Fibroblast of lung (primary cell): Measurements from ENCODE around the gene QPCTL. TPM values are rescaled to one million over a fixed set of nuclear protein-coding genes. Genes with fewer than 3 reads are reported as not detected.

Experiments
- DNase-seq, 2 donors: peaks; one replicate each; pipeline versions ENCODE4 v3.0.0 to v3.0.0-alpha.2; 2010; ENCODE audit warnings: low read depth in 2 of 2
- H2AFZ ChIP-seq: 2 replicates; pipeline ENCODE4 v1.5.1; 2012; ENCODE audit warnings: low read length, control low read depth, inconsistent platforms
- H3K27ac ChIP-seq: 2 replicates; pipeline ENCODE4 v1.5.1; 2011; ENCODE audit warnings: low read length, control low read depth; ENCODE audit not compliant: insufficient read depth
- H3K27me3 ChIP-seq: 2 replicates; pipeline ENCODE4 v1.5.1; 2011; ENCODE audit warnings: mild to moderate bottlenecking, low read length; ENCODE audit not compliant: control insufficient read depth, insufficient read depth
- H3K36me3 ChIP-seq: 2 replicates; pipeline ENCODE4 v1.5.1; 2011; ENCODE audit warnings: low read length; ENCODE audit not compliant: control insufficient read depth, insufficient read depth
- H3K4me1 ChIP-seq: 2 replicates; pipeline ENCODE4 v1.5.1; 2011; ENCODE audit warnings: low read length; ENCODE audit not compliant: control insufficient read depth, insufficient read depth; ENCODE audit errors: extremely low read depth
- H3K4me2 ChIP-seq: 2 replicates; pipeline ENCODE4 v1.5.1; 2011; ENCODE audit warnings: low read length, control low read depth; ENCODE audit not compliant: insufficient read depth; ENCODE audit errors: extremely low read depth
- H3K4me3 ChIP-seq, 4 experiments: fragments of 200-600 bp in 1 of 4; sonication (generic) in 1 of 4; replicated peaks in 1 of 4; 2 replicates each; pipeline ENCODE4 v1.5.1; 2011 to 2016; ENCODE audit warnings: low read length in 4 of 4, low read depth in 3 of 4, mild to moderate bottlenecking in 3 of 4, control low read depth in 2 of 4, inconsistent platforms in 1 of 4, mixed read lengths in 1 of 4; ENCODE audit not compliant: insufficient read depth in 1 of 4; ENCODE audit errors: control extremely low read depth in 1 of 4
- H3K79me2 ChIP-seq: 2 replicates; pipeline ENCODE4 v1.5.1; 2012; ENCODE audit warnings: mild to moderate bottlenecking, low read length, inconsistent platforms; ENCODE audit not compliant: control insufficient read depth, insufficient read depth
- H3K9ac ChIP-seq: 2 replicates; pipeline ENCODE4 v1.5.1; 2011; ENCODE audit warnings: mild to moderate bottlenecking, low read length, control low read depth; ENCODE audit not compliant: insufficient read depth
- H3K9me3 ChIP-seq: 2 replicates; pipeline ENCODE4 v1.5.1; 2012; ENCODE audit warnings: low read depth, low read length; ENCODE audit not compliant: control insufficient read depth, insufficient read depth
- H4K20me1 ChIP-seq: 2 replicates; pipeline ENCODE4 v1.5.1; 2011; ENCODE audit warnings: low read length; ENCODE audit not compliant: control insufficient read depth, insufficient read depth; ENCODE audit errors: extremely low read depth
- CTCF ChIP-seq, 2 donors: IDR thresholded peaks in 1 of 2; conservative IDR thresholded peaks in 1 of 2; 1 replicate in 1 of 2; 2 replicates in 1 of 2; pipeline ENCODE4 v1.5.1; 2011 to 2012; ENCODE audit warnings: low read length in 2 of 2, control low read depth in 1 of 2, inconsistent platforms in 1 of 2, low read depth in 1 of 2, mild to moderate bottlenecking in 1 of 2
- EZH2 ChIP-seq: IDR thresholded peaks from 2 replicates; pipeline ENCODE4 v1.5.1; 2012; ENCODE audit warnings: low read length, control low read depth, mild to moderate bottlenecking; ENCODE audit errors: missing control alignments
- polyA minus RNA-seq: library from RNA; depleted of rRNA, polyadenylated mRNA; stranded (reverse); fragments of >200 nt; gene quantifications from 2 replicates; pipeline ENCODE4 v1.2.3, GENCODE V29; 2011; ENCODE audit warnings: low replicate concordance
- polyA plus RNA-seq, 2 donors: library from polyadenylated mRNA; depleted of rRNA in 1 of 2; stranded (reverse) in 1 of 2; unstranded in 1 of 2; fragments of >200 nt; gene quantifications; 2 replicates each; pipeline ENCODE4 v1.2.1, GENCODE V29; 2011 to 2012; ENCODE audit warnings: missing spikeins in 1 of 2
- total RNA-seq: library from RNA; depleted of rRNA; stranded (reverse); fragments of >200 nt; gene quantifications from 2 replicates; pipeline ENCODE4 v1.2.1, GENCODE V29; 2014

QPCTL gene
- total RNA-seq (4.9 and 9.4 TPM in 2 replicates), polyA plus RNA-seq (4.6 and 5.8 TPM in 2 replicates), polyA minus RNA-seq (21.3 and 34.2 TPM in 2 replicates)
- polyA plus RNA-seq (2012): 8.9 and 9.8 TPM in 2 replicates

GRCh38 chr19:45692187-45693105 is at the start of gene QPCTL:
QPCTL (plus strand) TSS chr19:45692666; CDS start chr19:45692704, 38 bp downstream.
- Histone ChIP-seq H3K36me3 (peaks cover 15% of the 10 kb centered on the region), H3K79me2 (peaks cover 14% of the 10 kb centered on the region), H3K9me3 (no peaks in the 10 kb centered on the region), H3K9ac (peak within 1 kb of the TSS; percentile 95), H3K4me2 (peak within 1 kb of the TSS; percentile 68), H3K27me3 (no peaks in the 10 kb centered on the region), H3K4me3 (peak within 1 kb of the TSS; percentile 72 to 96 (median 86)), H2AFZ (peak within 1 kb of the TSS; percentile 86), H3K4me1 (no peaks in the 10 kb centered on the region), H4K20me1 (no peaks in the 10 kb centered on the region), H3K27ac (peak within 1 kb of the TSS; percentile 94)
- TF ChIP-seq EZH2 (no peak), CTCF (conservative IDR thresholded peaks at IDR 0.05 in 1 of 2, IDR thresholded peaks at IDR 0.05 in 1 of 2; ENCODE audit: low read depth in 1 of 2, low read length in 2 of 2) (no peak)
- DNase-seq: peak; percentile 100

- DNase-seq: peak; percentile 63 to 79
- no peaks in the 10 kb centered on the region for H4K20me1 ChIP-seq
- no peak overlapping the region for H2AFZ ChIP-seq
- H3K4me1 ChIP-seq: peaks cover 11% of the 10 kb centered on the region
- H3K4me2 ChIP-seq: peak overlapping the region; percentile 54
- no peak overlapping the region for H3K27ac ChIP-seq
- no peaks in the 10 kb centered on the region for H3K27me3 ChIP-seq
- no peak overlapping the region for H3K9ac ChIP-seq
- no peak for TF ChIP-seq EZH2
- TF ChIP-seq CTCF (conservative IDR thresholded peaks at IDR 0.05 in 1 of 2, IDR thresholded peaks at IDR 0.05 in 1 of 2; ENCODE audit: low read depth in 1 of 2, low read length in 2 of 2): peak; percentile 99
- peak overlapping the region in 2 of 4 experiments; percentile 17 to 27 for H3K4me3 ChIP-seq
- H3K79me2 ChIP-seq: peaks cover 3% of the 10 kb centered on the region
- no peaks in the 10 kb centered on the region for H3K36me3 ChIP-seq
- no peaks in the 10 kb centered on the region for H3K9me3 ChIP-seq
Observed at GRCh38 chr19:45643024-45643926, 49.2 kb upstream of the QPCTL start.
